Stimulated activated effector memory CD8-positive, alpha-beta T cell treated with anti-CD3 and anti-CD28 coated beads, Interleukin-12 subunit alpha, Interleukin-12 subunit beta, amount 100 ng/mL, for 72 hours (primary cell): ENCODE measurements around the gene EIF4B.

Experiments used
- ATAC-seq: fragments of 150-1000 bp; cut with Tn5 transposase; 2 replicates; pipeline ENCODE4 v1.10.0; 2021
- DNase-seq, 2 donors: peaks; one replicate each; pipeline ENCODE4 v3.0.0; 2021 to 2022; ENCODE audit warnings: low spot score in 2 of 2
- H3K27ac Mint-ChIP-seq: one replicate; pipeline ENCODE4 v1.8.0; 2022; ENCODE audit warnings: mild to moderate bottlenecking, mixed read lengths
- H3K36me3 Mint-ChIP-seq: one replicate; pipeline ENCODE4 v1.8.0; 2022; ENCODE audit warnings: mild to moderate bottlenecking, mixed read lengths
- H3K4me1 Mint-ChIP-seq: one replicate; pipeline ENCODE4 v1.8.0; 2022; ENCODE audit warnings: mixed read lengths
- H3K4me3 Mint-ChIP-seq: one replicate; pipeline ENCODE4 v1.8.0; 2022; ENCODE audit warnings: mild to moderate bottlenecking, mixed read lengths
- H3K9me3 Mint-ChIP-seq: one replicate; pipeline ENCODE4 v1.8.0; 2022; ENCODE audit warnings: mixed read lengths

Gene EIF4B

GRCh38 chr12:53065470-53065869, 59.2 kb downstream of the EIF4B start:
- no peak overlapping the region for H3K4me3 Mint-ChIP-seq
- H3K27ac Mint-ChIP-seq, result peak overlapping the region; percentile 72
- DNase-seq (no peak), ATAC-seq (no peak)
- peaks cover 40% of the 10 kb centered on the region for H3K4me1 Mint-ChIP-seq
- peaks cover 65% of the 10 kb centered on the region for H3K36me3 Mint-ChIP-seq
- H3K9me3 Mint-ChIP-seq, result no peaks in the 10 kb centered on the region

GRCh38 chr12:53065975-53066931, 60.0 kb downstream of the EIF4B start:
- peaks cover 71% of the 10 kb centered on the region for H3K36me3 Mint-ChIP-seq
- H3K4me1 Mint-ChIP-seq, result peaks cover 48% of the 10 kb centered on the region
- peak; percentile 64 for ATAC-seq
- DNase-seq, result peak; percentile 60 to 83
- no peaks in the 10 kb centered on the region for H3K9me3 Mint-ChIP-seq
- peak overlapping the region; percentile 1 for H3K4me3 Mint-ChIP-seq
- H3K27ac Mint-ChIP-seq, result peak overlapping the region; percentile 72

- Mint-ChIP-seq H3K9me3 (no peaks in the 10 kb centered on the region), H3K4me1 (peaks cover 58% of the 10 kb centered on the region), H3K36me3 (peaks cover 76% of the 10 kb centered on the region), H3K4me3 (no peak overlapping the region), H3K27ac (peak overlapping the region; percentile 72)
- ATAC-seq (peak; percentile 68), DNase-seq (no peak)
Measured at GRCh38 chr12:53067074-53067992, 61.1 kb downstream of the EIF4B start.

- Mint-ChIP-seq H3K4me1 (peaks cover 58% of the 10 kb centered on the region), H3K4me3 (no peak overlapping the region), H3K36me3 (peaks cover 81% of the 10 kb centered on the region), H3K9me3 (no peaks in the 10 kb centered on the region), H3K27ac (peak overlapping the region; percentile 72)
- ATAC-seq (no peak), DNase-seq (no peak)
Measured at GRCh38 chr12:53067993-53068770, 61.9 kb downstream of the EIF4B start.

- peaks cover 85% of the 10 kb centered on the region for H3K36me3 Mint-ChIP-seq
- H3K9me3 Mint-ChIP-seq, result no peaks in the 10 kb centered on the region
- no peak for DNase-seq
- H3K27ac Mint-ChIP-seq, result peak overlapping the region; percentile 72
- H3K4me3 Mint-ChIP-seq, result no peak overlapping the region
- no peak for ATAC-seq
- peaks cover 60% of the 10 kb centered on the region for H3K4me1 Mint-ChIP-seq
Measured at GRCh38 chr12:53068811-53069585, 62.7 kb downstream of the EIF4B start.

- Mint-ChIP-seq H3K4me3 (no peak overlapping the region), H3K4me1 (peaks cover 65% of the 10 kb centered on the region), H3K9me3 (no peaks in the 10 kb centered on the region), H3K27ac (peak overlapping the region; percentile 72), H3K36me3 (peaks cover 87% of the 10 kb centered on the region)
- ATAC-seq (no peak), DNase-seq (no peak)
Measured at GRCh38 chr12:53069621-53070410, 63.6 kb downstream of the EIF4B start.

- ATAC-seq, result no peak
- Mint-ChIP-seq H3K4me3 (no peak overlapping the region), H3K9me3 (no peaks in the 10 kb centered on the region), H3K4me1 (peaks cover 65% of the 10 kb centered on the region), H3K36me3 (peaks cover 87% of the 10 kb centered on the region), H3K27ac (peak overlapping the region; percentile 72)
- DNase-seq, result no peak
Measured at GRCh38 chr12:53070877-53071492, 64.7 kb downstream of the EIF4B start.

GRCh38 chr12:53071591-53072551, 65.6 kb downstream of the EIF4B start:
- H3K4me3 Mint-ChIP-seq, result no peak overlapping the region
- DNase-seq (no peak), ATAC-seq (no peak)
- no peaks in the 10 kb centered on the region for H3K9me3 Mint-ChIP-seq
- H3K27ac Mint-ChIP-seq, result peak overlapping the region; percentile 72
- H3K36me3 Mint-ChIP-seq, result peaks cover 87% of the 10 kb centered on the region
- peaks cover 64% of the 10 kb centered on the region for H3K4me1 Mint-ChIP-seq

GRCh38 chr12:53073881-53074280, 67.6 kb downstream of the EIF4B start:
- H3K36me3 Mint-ChIP-seq, result peaks cover 78% of the 10 kb centered on the region
- H3K27ac Mint-ChIP-seq, result peak overlapping the region; percentile 93
- H3K4me3 Mint-ChIP-seq, result no peak overlapping the region
- ATAC-seq (no peak), DNase-seq (no peak)
- H3K4me1 Mint-ChIP-seq, result peaks cover 64% of the 10 kb centered on the region
- no peaks in the 10 kb centered on the region for H3K9me3 Mint-ChIP-seq

- DNase-seq (no peak), ATAC-seq (no peak)
- H3K9me3 Mint-ChIP-seq, result no peaks in the 10 kb centered on the region
- peaks cover 81% of the 10 kb centered on the region for H3K36me3 Mint-ChIP-seq
- H3K4me3 Mint-ChIP-seq, result no peak overlapping the region
- peak overlapping the region; percentile 93 for H3K27ac Mint-ChIP-seq
- H3K4me1 Mint-ChIP-seq, result peaks cover 61% of the 10 kb centered on the region
Measured at GRCh38 chr12:53074283-53074998, 68.2 kb downstream of the EIF4B start.

- H3K36me3 Mint-ChIP-seq, result peaks cover 84% of the 10 kb centered on the region
- no peak for ATAC-seq
- no peak for DNase-seq
- no peak overlapping the region for H3K4me3 Mint-ChIP-seq
- peak overlapping the region; percentile 93 for H3K27ac Mint-ChIP-seq
- peaks cover 64% of the 10 kb centered on the region for H3K4me1 Mint-ChIP-seq
- H3K9me3 Mint-ChIP-seq, result no peaks in the 10 kb centered on the region
Measured at GRCh38 chr12:53074999-53075370, 68.7 kb downstream of the EIF4B start.

- no peak overlapping the region for H3K4me3 Mint-ChIP-seq
- no peak for ATAC-seq
Measured at GRCh38 chr12:53076461-53076860, 70.2 kb downstream of the EIF4B start.

More at GRCh38 chr12:53076461-53076860, 70.2 kb downstream of the EIF4B start:
- DNase-seq, result no peak
- peaks cover 71% of the 10 kb centered on the region for H3K36me3 Mint-ChIP-seq
- peaks cover 63% of the 10 kb centered on the region for H3K4me1 Mint-ChIP-seq
- peak overlapping the region; percentile 52 for H3K27ac Mint-ChIP-seq
- H3K9me3 Mint-ChIP-seq, result no peaks in the 10 kb centered on the region
